ENCODE measurements around the gene TSPAN18. TPM values are rescaled to one million over a fixed set of nuclear protein-coding genes. Genes with fewer than 3 reads are reported as not detected.

The TSPAN18 gene
- total RNA-seq, 1 donor from 2014 or later = 31.7 TPM

DNA sequence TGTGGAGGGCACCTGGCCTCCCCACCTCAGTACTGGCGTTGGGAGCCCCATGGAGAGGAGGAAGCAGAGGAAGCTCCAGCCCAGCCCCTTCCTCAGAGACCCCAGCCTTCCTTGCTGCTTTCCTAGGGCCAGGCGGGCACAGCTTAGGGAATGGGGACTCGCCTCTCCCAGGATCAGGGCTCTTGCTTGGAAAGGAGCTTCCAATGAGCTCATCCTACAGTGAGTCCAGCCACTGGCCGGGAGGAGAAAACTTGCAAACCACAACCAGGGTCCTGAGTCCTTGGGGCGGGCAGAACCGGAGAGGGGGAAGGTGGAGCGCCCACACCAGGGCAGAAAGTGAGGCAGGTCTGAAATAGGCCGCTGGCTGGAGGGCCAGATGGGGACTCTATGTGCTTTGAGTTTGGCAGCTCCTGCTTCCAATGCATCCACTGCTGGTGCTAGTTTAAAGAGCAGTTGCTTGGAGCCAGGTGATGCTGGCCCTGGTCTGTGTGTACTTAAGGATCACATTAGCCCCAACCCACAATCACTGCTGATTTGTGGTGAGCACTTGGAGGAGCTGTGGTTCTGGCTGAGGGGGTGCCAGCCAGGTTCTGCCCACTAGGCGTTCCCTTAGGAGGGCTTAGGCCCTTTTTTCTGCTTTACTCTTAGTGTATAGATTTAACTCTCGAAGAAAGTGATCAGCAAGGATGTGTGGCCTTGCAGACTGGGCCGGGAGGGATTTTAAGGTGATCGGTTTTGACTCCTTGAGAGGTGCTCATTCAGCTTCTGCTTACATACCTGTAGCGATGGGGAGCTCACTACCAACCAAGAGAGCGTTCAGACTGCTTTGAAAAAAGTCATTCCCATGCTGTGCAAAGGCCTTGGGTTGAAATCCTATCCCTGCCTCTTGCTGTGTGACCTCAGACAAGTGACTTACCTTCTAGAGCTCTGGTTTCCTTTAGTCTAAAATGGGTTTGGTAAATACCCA, 142.0 kb downstream of the TSPAN18 start:
- Histone ChIP-seq H3K9ac (ENCODE audit: low read length) (no peak overlapping the region), H3K9me3 (ENCODE audit: insufficient read depth, low read depth, low read length) (no peaks in the 10 kb centered on the region), H3K4me3 (ENCODE audit: insufficient read depth, low read depth, low read length) (no peak overlapping the region), H3K4me2 (ENCODE audit: low read length) (no peak overlapping the region), H3K27ac (ENCODE audit: low read depth, low read length) (no peak overlapping the region), H4K20me1 (ENCODE audit: insufficient read depth, low read length) (no peaks in the 10 kb centered on the region), H3K36me3 (ENCODE audit: insufficient read depth, low read length) (no peaks in the 10 kb centered on the region), H2AFZ (ENCODE audit: low read depth, low read length) (no peak overlapping the region), H3K27me3 (ENCODE audit: insufficient read depth, low read length) (peaks cover 32% of the 10 kb centered on the region), H3K79me2 (ENCODE audit: insufficient read depth, low read length) (no peaks in the 10 kb centered on the region), H3K4me1 (ENCODE audit: insufficient read depth, low read length) (no peaks in the 10 kb centered on the region)
- Mint-ChIP-seq H3K4me3 (ENCODE audit: unreplicated experiment) (no peak overlapping the region), H3K4me1 (ENCODE audit: low read depth, unreplicated experiment) (peaks cover 31% of the 10 kb centered on the region), H3K27me3 (ENCODE audit: low read depth, unreplicated experiment) (peaks cover 28% of the 10 kb centered on the region), H3K27ac (ENCODE audit: unreplicated experiment) (peak overlapping the region; percentile 38), H3K9me3 (ENCODE audit: unreplicated experiment) (peaks cover 3% of the 10 kb centered on the region), H3K36me3 (ENCODE audit: low read depth, unreplicated experiment) (no peaks in the 10 kb centered on the region)
- no peak for DNase-seq (ENCODE audit: low read depth)
- FAIRE-seq = no peak
- TF ChIP-seq, protein P1, sequence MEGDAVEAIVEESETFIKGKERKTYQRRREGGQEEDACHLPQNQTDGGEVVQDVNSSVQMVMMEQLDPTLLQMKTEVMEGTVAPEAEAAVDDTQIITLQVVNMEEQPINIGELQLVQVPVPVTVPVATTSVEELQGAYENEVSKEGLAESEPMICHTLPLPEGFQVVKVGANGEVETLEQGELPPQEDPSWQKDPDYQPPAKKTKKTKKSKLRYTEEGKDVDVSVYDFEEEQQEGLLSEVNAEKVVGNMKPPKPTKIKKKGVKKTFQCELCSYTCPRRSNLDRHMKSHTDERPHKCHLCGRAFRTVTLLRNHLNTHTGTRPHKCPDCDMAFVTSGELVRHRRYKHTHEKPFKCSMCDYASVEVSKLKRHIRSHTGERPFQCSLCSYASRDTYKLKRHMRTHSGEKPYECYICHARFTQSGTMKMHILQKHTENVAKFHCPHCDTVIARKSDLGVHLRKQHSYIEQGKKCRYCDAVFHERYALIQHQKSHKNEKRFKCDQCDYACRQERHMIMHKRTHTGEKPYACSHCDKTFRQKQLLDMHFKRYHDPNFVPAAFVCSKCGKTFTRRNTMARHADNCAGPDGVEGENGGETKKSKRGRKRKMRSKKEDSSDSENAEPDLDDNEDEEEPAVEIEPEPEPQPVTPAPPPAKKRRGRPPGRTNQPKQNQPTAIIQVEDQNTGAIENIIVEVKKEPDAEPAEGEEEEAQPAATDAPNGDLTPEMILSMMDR (IDR thresholded peaks at IDR 0.05; ENCODE audit: insufficient read depth, low read depth, low read length) = no peak
- TF ChIP-seq EZH2 (IDR thresholded peaks at IDR 0.05; ENCODE audit: insufficient read depth, low read length) = no peak

DNA sequence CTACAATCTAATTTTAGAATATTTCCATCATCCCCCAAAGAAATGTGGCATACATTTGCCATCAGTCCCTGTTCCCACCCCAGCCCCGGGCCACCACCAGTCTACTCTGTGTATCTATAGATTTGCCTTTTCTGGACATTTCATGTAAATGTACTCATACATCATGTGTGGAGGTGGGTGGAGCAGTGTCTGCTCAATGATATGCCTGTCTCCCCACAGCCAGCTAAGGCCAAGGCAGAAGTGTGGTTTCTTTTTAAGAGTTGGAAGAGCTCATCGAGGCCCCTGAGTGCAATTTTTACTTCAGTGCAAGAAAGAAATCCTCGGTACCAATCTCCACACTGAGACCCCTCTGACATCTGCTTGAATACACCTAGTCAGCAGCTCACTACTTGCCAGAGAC, 143.4 kb downstream of the TSPAN18 start:
- H3K4me1 ChIP-seq (ENCODE audit: insufficient read depth, low read length) = no peaks in the 10 kb centered on the region
- Mint-ChIP-seq H3K27me3 (ENCODE audit: low read depth, unreplicated experiment) (peaks cover 34% of the 10 kb centered on the region), H3K4me3 (ENCODE audit: unreplicated experiment) (no peak overlapping the region), H3K9me3 (ENCODE audit: unreplicated experiment) (peaks cover 3% of the 10 kb centered on the region), H3K4me1 (ENCODE audit: low read depth, unreplicated experiment) (peaks cover 31% of the 10 kb centered on the region), H3K36me3 (ENCODE audit: low read depth, unreplicated experiment) (no peaks in the 10 kb centered on the region), H3K27ac (ENCODE audit: unreplicated experiment) (peak overlapping the region; percentile 51)
- FAIRE-seq (no peak), DNase-seq (ENCODE audit: low read depth) (no peak)
- H3K4me3 ChIP-seq (ENCODE audit: insufficient read depth, low read depth, low read length) = no peak overlapping the region
- no peak overlapping the region for H3K4me2 ChIP-seq (ENCODE audit: low read length)
- peaks cover 29% of the 10 kb centered on the region for H3K27me3 ChIP-seq (ENCODE audit: insufficient read depth, low read length)
- no peak overlapping the region for H2AFZ ChIP-seq (ENCODE audit: low read depth, low read length)
- no peak for TF ChIP-seq EZH2 (IDR thresholded peaks at IDR 0.05; ENCODE audit: insufficient read depth, low read length)
- TF ChIP-seq, protein P1 (IDR thresholded peaks at IDR 0.05; ENCODE audit: insufficient read depth, low read depth, low read length) = no peak
- H3K79me2 ChIP-seq (ENCODE audit: insufficient read depth, low read length) = no peaks in the 10 kb centered on the region
- no peaks in the 10 kb centered on the region for H3K9me3 ChIP-seq (ENCODE audit: insufficient read depth, low read depth, low read length)
- no peak overlapping the region for H3K27ac ChIP-seq (ENCODE audit: low read depth, low read length)
- H3K36me3 ChIP-seq (ENCODE audit: insufficient read depth, low read length) = no peaks in the 10 kb centered on the region
- H3K9ac ChIP-seq (ENCODE audit: low read length) = no peak overlapping the region
- no peaks in the 10 kb centered on the region for H4K20me1 ChIP-seq (ENCODE audit: insufficient read depth, low read length)
